Myocyte (in vitro differentiated cells): ENCODE measurements around the gene ZNF678. TPM values are rescaled to one million over a fixed set of nuclear protein-coding genes. Genes with fewer than 3 reads are reported as not detected.
"Not testable (repeated sequence)": the region's sequence is repeated elsewhere in the genome, so short reads cannot be mapped to it uniquely, and the experiment has no call there.

Experiments used
- DNase-seq: peaks from one replicate; pipeline ENCODE4 v3.0.0-alpha.2; 2012; ENCODE audit warnings: low read depth
- total RNA-seq: library from RNA; depleted of rRNA; stranded (reverse); fragments of >200 nt; gene quantifications from 2 replicates; pipeline ENCODE4 v1.2.3, GENCODE V29; 2014

ZNF678 gene
- total RNA-seq, 1 donor from 2014 or later, result 5.3 TPM

DNA sequence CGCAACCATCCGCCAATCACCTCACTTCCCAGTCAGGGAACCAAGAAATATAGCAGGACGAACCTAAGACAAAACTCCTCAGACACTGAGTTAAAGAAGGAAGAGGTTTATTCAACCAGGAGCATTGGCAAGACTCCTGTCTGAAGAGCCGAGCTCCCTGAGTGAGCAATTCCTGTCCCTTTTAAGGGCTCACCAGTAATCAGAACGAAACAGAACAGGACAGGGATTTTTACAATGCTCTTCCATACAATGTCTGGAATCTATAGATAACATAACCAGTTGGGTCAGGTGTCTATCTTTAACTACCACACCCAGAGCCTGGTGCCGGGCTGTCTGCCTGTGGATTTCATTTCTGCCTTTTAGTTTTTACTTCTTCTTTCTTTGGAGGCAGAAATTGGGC is 32.9 kb downstream of the ZNF678 start:
- DNase-seq, result not testable (repeated sequence)

DNA sequence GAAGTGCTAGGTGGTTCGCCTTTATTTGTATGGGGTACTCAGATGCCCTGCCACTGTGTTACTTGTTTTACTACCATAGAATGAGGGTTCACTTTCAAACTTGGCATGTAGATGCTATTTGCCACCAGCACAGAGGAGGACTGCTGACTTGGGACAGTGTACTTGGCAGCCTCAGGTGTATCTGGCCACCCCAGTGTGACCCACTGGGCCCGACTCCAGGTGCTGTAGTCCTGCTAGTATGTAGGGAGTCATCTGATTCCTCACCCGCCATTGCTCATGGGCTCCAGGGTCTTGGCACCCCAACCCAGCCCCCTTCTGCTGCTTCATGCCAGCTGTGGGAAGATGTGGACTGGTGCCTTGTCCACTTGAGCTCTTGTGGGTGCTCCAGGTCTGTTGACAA is 40.0 kb downstream of the ZNF678 start:
- DNase-seq, result no peak

DNA sequence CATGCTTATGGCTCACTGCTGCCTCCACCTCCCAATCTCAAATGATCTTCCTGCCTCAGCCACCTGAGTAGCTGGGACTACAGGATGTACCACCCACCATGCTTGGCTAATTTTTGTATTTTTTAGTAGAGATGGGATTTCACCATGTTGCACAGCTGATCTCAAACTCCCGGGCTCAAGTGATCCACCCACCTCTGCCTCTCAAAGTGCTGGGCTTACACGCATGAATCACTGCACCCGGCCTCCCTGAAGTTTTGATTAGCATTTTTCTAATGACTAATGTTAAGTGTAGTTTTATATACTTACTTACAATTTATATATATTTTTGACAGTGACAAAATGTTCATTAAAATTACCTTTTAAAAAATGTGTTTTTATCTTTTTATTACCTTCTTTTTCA is 41.1 kb downstream of the ZNF678 start:
- no peak for DNase-seq

DNA sequence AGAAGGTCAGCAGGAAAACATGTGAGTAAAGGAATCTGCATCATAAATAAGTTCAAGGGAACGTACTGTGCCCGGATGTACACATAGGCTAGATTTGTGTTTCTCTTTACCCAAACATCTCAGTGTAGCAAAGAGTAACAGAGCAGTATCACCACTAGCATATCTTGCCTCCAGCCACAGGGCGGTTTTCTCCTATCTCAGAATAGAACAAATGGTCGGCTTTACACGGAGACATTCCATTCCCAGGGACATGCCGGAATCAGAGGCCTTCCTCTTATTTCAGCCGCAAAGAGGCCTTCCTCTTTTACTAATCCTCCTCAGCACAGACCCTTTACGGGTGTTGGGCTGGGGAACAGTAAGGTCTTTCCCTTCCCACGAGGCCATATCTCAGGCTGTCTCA is 42.9 kb downstream of the ZNF678 start:
- DNase-seq, result not testable (repeated sequence)

DNA sequence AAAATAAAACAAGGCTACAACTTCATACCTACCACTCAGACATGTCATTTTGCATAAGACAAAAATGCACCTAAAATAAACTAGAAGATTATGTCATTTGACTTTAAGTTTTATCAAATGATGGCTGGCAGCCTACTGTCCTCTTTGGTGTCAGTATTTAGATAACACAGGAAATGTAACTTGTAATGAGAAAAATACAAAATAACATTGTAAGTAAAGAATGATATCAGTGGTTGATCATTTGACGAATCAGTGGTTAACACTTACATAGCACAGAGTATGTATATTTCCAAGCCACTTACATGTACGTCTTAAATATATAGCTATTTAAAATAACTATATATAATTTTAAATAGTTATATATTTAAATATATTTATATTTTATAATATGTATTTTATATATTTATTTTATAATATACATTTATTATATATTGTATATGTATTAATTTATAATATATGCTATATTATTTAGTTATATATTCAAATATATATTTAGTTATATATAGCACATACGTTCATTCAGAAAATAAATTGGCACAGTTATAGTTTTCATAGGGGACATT is 44.1 kb downstream of the ZNF678 start:
- no peak for DNase-seq

DNA sequence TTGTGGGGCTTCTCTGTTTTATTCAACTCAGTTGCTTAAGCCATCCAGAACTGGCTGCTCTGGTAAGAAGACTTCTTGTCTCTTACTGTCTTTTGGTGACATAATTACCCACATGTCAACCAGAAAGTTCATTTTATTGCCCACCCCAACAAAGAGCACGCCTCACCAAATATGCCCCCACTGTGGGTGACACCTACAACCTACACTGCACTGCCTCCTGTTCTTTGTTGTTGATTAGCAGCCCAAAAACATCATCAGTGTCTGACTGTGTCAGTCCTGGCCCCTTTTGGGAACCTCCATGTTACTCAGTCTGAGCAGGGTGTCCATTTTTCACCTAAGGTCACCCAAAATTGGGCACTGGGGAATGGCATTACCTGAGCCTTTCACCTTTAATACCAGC is 49.3 kb downstream of the ZNF678 start:
- DNase-seq, result no peak

DNA sequence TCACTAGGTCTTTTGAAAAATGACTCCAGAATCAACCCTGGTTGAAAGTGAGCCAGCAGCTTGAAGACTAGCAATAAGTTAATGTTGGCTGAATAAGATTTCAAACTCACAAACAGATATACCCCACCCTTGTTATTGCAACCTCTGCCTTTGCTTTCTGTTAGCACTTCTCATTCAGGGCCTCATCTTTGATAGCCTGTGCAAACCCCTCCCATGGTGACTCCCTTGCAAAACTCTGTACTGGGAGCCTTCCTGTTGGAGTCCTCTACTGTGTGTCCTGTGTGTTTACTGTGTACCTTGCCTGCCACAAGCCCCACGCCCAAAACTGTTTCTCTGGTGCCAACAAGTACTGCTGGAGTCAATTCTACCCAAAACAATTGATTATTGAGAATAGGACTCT is 50.2 kb downstream of the ZNF678 start:
- DNase-seq, result no peak

DNA sequence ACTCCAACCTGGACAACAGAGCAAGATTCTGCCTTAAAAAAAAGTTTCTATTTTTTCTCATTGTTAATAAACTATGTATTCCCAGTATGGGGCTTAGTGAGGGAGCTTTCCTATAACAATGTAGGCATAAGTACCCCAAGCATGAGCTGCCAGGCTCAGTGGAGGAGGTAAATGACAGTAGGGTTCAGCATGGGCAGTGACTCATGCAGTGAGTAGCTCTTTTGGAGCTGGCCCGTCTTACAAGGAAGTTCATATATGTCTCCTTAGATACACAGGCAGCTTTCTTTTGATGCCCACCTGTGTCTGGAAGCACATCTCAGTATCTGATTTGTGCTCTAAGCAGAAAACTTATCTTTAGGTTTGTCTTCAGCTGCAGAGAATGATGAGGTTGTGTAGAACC is 57.9 kb downstream of the ZNF678 start:
- no peak for DNase-seq

DNA sequence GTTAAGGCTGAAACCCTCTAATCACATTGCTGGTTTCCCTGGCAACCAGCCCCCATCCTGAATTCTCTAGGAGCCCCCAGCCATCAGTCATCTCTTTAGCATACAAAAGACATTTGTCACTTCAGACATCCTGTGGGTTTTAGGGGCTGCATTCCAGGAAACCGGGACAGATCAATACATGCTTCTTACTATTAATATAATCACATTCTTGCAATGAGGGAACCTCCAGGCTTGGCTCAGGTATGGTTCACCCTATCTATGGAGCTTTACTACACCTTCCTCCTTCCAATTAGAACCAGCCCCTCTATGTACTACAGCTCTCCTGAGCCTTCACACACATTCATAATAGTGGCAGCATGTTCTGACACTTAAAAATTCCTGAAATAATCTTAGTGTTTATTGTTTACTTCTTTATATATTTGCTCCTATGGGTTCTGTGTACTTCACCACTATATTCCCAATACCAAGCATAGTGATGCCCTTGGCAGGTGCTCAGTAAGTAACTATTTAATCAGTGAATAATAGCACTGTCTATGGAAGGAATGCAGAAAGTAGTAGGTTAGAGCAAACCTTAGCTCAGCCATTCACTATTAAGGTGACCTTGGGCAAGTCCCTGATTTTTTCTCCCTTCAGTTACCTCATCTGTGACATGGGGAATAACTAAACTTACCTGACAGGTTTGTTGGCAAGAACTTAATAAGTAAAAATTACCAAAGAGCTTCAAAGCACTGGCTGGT is 59.6 kb downstream of the ZNF678 start:
- no peak for DNase-seq

DNA sequence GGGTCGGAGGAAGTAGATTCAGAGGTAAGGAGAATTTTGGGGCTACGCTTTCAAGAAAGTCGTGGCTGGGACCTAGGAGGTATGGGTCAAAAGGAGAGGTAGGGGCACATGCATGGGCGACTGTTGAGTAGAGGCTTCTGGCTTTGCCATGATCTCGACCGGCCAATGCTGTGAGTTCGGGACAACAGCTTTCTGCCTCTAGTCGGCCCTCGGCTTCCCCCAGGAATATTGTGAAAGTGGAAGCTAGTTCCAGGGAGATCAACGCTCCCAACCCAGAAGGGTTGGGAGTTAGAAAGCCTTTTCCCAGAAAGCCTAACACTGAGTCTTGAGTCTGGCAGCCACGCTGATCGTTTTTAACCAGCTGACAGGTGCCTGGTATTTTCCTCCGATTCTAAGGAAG is 69.0 kb downstream of the ZNF678 start:
- DNase-seq, result no peak

DNA sequence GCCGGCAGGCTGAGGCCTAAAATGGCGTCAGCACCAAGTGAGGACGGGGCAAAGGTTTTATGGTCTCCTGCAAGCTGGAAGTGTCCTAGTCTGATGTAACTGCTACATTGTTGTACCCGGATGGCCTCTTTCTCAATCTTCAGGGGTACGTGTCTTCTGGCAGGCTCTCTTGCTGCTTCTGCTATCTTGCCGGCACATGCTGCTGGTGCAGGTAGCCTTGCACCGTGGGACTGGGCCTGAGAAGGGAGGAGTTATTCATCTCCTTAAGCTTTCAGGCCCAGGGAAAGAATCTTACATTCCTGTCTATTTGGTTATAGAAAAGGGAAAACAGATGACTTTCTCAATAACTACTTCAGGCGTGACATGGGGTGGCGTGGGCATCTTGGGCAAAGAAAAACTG is 72.2 kb downstream of the ZNF678 start:
- no peak for DNase-seq

DNA sequence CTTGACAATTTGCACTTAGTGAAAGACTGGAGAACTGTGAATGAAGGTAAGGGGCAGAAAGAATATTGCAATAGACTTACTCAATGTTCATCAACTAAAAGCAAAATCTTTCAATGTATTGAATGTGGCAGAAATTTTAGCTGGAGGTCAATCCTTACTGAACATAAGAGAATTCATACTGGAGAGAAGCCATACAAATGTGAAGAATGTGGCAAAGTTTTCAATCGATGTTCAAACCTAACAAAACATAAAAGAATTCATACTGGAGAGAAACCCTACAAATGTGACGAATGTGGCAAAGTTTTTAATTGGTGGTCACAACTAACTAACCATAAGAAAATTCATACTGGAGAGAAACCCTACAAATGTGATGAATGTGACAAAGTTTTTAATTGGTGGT is 91.1 kb downstream of the ZNF678 start:
- no peak for DNase-seq

DNA sequence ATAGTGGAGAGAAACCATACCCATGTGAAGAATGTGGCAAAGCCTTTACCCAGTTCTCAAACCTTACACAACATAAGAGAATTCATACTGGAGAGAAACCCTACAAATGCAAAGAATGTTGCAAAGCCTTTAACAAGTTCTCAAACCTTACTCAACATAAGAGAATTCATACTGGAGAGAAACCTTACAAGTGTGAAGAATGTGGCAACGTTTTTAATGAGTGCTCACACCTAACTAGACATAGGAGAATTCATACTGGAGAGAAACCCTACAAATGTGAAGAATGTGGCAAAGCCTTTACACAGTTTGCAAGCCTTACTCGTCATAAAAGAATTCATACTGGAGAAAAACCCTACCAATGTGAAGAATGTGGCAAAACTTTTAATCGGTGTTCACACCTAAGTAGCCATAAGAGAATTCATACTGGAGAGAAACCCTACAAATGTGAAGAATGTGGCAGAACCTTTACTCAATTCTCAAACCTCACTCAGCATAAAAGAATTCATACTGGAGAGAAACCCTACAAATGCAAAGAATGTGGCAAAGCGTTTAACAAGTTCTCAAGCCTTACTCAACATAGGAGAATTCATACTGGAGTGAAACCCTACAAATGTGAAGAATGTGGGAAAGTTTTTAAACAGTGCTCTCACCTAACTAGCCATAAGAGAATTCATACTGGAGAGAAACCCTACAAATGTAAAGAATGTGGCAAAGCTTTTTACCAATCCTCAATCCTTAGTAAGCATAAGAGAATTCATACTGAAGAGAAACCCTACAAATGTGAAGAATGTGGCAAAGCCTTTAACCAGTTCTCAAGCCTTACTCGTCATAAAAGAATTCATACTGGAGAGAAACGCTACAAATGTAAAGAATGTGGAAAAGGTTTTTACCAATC is 91.7 kb downstream of the ZNF678 start:
- DNase-seq, result no peak

DNA sequence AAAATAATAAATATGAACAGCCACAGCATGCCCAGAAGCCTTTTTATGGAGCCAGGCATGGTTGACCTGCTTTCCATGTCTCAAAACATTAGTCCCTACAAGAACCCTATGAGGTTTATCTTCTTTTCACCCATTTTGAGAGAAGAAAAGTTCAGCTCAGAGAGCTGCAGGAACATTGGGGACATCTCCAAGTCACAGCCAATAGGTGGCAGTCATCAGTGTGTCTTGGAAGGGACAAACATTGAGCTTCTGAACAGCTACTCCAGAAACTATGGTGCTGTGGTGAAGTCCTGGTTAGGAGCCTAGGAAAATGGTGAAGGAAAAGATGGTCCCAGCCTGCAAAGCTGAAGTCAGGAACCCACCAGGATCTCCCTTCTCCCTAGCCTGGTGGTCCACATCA is 98.1 kb downstream of the ZNF678 start:
- DNase-seq, result no peak

DNA sequence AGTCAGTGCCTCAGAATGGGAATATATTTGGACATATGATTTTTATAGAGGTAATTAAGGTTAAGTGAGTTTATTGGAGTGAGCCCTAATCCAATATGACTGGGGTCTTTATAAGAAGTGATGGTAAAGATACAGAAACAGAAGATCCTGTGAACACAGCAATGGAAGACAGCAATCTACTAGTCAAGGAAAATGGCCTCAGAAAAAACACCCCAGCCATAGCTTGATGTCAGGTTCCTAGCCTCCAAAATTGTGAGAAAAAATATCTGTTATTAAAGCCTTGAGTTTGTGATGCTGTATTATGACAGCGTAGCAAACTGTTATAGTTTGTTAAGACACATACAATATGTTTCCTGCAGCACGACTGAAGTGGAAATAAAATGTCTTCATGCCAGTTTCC is 99.6 kb downstream of the ZNF678 start:
- DNase-seq, result no peak

DNA sequence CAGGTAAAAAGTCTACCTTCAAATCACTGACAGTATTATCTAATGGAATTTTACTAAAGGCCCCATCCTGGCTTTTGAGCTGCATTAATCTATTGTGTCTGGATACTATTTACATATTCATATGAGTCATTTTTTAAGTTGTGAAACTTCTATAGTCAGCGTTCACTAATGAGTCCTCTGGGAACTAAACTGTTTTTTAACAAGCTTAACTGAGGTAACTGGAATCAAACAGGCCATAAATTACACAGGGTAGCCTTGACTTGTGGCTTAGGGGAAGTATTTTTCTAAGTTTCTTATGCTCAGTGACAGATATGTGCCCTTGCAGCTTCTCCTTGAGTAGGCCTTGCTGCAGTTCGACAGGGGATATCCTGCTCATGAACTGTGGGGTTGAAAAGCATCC is 102.9 kb downstream of the ZNF678 start:
- DNase-seq, result no peak

DNA sequence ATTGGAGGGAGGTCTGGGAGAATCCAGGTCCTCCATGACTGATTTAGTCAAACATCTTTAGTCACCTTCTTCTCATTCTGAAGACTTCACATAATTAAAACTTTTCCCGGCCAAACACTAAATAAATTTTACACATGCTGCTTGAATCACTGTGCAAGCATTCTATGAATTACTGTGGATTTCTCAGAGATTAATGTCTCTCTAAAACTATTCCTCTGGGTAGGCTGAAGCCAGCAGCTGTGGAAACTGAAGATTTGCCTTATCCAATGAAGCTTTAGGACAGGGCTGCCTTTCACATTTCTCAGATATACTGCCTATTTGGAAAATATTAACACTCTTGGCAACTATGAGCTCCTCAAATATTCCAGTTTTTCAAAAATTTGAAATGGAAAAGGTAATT is 110.1 kb downstream of the ZNF678 start:
- no peak for DNase-seq

DNA sequence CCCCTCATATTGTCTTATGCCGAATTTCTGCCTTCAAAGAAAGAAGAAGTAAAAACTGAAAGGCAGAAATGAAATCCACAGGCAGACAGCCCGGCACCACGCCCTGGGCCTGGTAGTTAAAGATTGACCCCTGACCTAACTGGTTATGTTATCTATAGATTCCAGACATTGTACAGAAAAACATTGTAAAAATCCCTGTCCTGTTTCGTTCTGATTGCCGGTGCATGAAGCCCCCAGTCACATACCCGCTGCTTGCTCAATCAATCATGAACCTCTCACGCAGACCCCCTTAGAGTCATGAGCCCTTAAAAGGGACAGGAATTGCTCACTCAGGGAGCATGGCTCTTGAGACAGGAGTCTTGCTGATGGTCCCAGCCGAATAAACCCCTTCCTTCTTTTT is 122.5 kb downstream of the ZNF678 start:
- DNase-seq, result no peak

DNA sequence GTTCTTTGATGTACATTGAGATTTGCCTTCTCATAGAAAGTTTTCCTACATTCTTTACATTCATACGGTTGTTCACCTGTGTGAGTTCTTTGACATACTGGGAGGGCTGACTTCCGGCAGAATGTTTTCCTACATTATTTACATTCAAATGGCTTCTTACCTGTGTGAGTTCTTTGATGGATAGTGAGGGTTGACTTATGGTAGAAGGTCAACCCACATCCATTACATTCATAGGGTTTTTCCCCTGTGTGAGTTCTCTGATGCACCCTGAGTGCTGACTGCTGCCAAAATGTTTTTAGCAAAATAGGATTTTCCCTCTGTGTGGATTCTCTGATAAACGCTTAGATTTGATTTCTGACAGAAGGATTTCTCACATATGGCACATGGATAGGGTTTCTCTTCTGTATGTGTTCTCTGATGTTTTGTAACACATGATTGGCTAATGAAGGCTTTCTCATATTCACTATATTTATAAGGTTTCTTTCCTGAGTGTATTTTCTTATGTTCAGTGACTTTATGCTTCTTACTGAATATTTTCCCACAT is 134.0 kb downstream of the ZNF678 start:
- no peak for DNase-seq

DNA sequence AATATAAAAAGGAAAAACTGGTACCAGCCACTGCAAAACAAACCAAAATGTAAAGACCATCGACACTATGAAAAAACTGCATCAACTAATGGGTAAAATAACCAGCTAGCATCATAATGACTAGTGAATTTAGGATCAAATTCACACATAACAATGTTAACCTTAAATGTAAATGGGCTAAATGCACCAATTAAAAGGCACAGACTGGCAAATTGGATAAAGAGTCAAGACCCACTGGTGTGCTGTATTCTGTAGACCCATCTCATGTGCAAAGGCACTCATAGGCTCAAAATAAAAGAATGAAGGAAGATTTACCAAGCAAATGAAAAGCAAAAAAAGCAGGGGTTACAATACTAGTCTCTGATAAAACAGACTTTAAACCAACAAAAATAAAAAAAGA is 138.3 kb downstream of the ZNF678 start:
- DNase-seq, result not testable (repeated sequence)

DNA sequence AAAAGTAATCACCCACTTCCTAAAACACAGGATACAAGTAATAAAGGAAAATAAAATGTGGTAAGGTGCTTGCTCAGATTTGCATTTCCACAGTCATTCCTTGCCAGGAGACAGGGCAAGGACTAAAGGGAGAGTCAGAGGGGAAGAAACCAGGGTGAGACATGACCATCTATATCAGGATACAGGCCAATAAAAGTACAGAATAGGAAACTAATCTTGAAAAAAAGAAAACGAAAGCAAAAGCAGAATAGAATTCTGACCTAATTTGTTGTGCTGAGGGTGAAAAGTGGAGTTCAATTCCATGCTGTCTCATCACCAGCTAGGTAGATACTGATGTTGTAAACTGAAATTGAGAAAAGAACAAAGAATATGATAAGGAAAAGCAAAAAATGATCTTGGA is 144.5 kb downstream of the ZNF678 start:
- no peak for DNase-seq

DNA sequence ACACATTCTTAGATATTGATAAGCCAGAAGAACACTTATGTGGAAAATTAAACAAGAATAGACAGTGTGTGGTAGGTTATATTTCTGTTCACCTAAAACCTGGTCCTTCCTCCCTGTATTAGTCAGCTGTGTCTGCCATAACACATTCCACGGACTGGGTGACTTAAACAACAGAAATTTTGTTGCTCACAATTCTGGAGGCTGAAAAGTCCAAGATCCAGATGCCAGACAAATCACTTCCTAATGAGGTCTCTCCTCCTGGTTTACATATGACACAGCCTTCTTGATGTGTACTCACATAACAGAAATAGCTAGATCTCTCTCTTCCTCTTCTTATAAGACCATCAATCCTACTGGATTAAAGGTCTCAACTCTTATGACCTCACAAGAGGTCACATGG is 146.1 kb downstream of the ZNF678 start:
- no peak for DNase-seq
